OCI-LY3 (cell line): ENCODE data around the gene ADGRL2.

Experiments used
- H2AFZ ChIP-seq: fragments of 200-600, 300-600 bp; shearing (Covaris generic); 2 replicates; pipeline ENCODE4 v1.6.0; 2014; ENCODE audit warnings: antibody characterized with exemption, low read depth, low read length
- H3K27ac ChIP-seq: fragments of 200-600, 300-600 bp; sonication (generic); 2 replicates; pipeline ENCODE4 v1.5.1; 2014; ENCODE audit warnings: mild to moderate bottlenecking, low read length, moderate library complexity, mixed read lengths
- H3K27me3 ChIP-seq: fragments of 200-600, 300-600 bp; sonication (generic); 2 replicates; pipeline ENCODE4 v1.6.1; 2014; ENCODE audit warnings: low read depth, low read length, mixed read lengths
- H3K36me3 ChIP-seq: fragments of 200-600, 300-600 bp; sonication (generic); replicated peaks from 2 replicates; pipeline ENCODE3; 2014; ENCODE audit warnings: low read depth, low read length, mixed read lengths
- H3K4me1 ChIP-seq: fragments of 300-600, 200-600 bp; sonication (generic); 2 replicates; pipeline ENCODE4 v1.6.1; 2014; ENCODE audit warnings: low read length, mixed read lengths
- H3K4me2 ChIP-seq: fragments of 200-600, 300-600 bp; sonication (generic); 2 replicates; pipeline ENCODE4 v1.6.1; 2014; ENCODE audit warnings: low read length, mixed read lengths
- H3K4me3 ChIP-seq: fragments of 300-600, 200-600 bp; sonication (generic); 2 replicates; pipeline ENCODE4 v1.5.1; 2014; ENCODE audit warnings: antibody characterized with exemption, mild to moderate bottlenecking, low read length, moderate library complexity
- H3K79me2 ChIP-seq: fragments of 300-600, 200-600 bp; shearing (Covaris generic); 2 replicates; pipeline ENCODE4 v1.6.1; 2014; ENCODE audit warnings: mild to moderate bottlenecking, low read length, mixed read lengths
- H3K9ac ChIP-seq: fragments of 300-600, 200-600 bp; shearing (Covaris generic); 2 replicates; pipeline ENCODE4 v1.6.0; 2014; ENCODE audit warnings: mild to moderate bottlenecking, low read length, moderate library complexity
- H3K9me3 ChIP-seq: fragments of 200-600, 300-600 bp; shearing (Covaris generic); 2 replicates; pipeline ENCODE4 v1.6.1; 2014; ENCODE audit warnings: low read length, mixed read lengths; ENCODE audit not compliant: insufficient read depth
- H4K20me1 ChIP-seq: fragments of 200-600, 300-600 bp; sonication (generic); 2 replicates; pipeline ENCODE4 v1.6.1; 2016; ENCODE audit warnings: low read length, mixed read lengths; ENCODE audit not compliant: insufficient read depth
- EZH2phosphoT487 ChIP-seq: fragments of 200-600 bp; shearing (Covaris generic); IDR thresholded peaks from 2 replicates; pipeline ENCODE4 v1.6.1; 2018; ENCODE audit warnings: antibody characterized with exemption, mixed run types, low read depth
- TF ChIP-seq, protein P1 (sequence below): fragments of 200-600, 300-600 bp; sonication (generic); IDR thresholded peaks from 2 replicates; pipeline ENCODE4 v1.5.1; 2014; ENCODE audit warnings: antibody characterized with exemption, low read length, low read depth

The ADGRL2 gene

DNA sequence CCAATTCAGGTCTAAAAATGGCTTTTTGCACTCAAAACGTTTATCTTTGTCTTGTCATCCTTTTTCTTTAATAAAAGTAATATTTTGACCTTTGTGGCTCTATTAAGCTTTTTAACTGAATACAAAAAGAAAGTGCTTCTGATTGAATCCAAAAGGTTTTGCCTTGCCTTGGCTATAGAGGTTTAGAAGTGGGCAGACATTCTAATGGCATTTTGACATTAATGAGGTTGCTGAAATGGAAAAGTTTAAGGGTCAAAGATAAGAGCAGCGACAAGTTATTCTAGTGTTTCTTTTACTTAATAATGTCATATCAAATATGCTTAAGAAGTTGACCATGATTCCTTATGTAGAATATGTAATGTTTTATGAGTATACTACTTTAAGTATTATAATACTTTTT is 120.2 kb downstream of the ADGRL2 start:
- TF ChIP-seq, protein P1, sequence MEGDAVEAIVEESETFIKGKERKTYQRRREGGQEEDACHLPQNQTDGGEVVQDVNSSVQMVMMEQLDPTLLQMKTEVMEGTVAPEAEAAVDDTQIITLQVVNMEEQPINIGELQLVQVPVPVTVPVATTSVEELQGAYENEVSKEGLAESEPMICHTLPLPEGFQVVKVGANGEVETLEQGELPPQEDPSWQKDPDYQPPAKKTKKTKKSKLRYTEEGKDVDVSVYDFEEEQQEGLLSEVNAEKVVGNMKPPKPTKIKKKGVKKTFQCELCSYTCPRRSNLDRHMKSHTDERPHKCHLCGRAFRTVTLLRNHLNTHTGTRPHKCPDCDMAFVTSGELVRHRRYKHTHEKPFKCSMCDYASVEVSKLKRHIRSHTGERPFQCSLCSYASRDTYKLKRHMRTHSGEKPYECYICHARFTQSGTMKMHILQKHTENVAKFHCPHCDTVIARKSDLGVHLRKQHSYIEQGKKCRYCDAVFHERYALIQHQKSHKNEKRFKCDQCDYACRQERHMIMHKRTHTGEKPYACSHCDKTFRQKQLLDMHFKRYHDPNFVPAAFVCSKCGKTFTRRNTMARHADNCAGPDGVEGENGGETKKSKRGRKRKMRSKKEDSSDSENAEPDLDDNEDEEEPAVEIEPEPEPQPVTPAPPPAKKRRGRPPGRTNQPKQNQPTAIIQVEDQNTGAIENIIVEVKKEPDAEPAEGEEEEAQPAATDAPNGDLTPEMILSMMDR, result no peak
- no peak for TF ChIP-seq EZH2phosphoT487
- Histone ChIP-seq H2AFZ (no peak overlapping the region), H3K27me3 (0 out of 2 replicates have a peak, but pooled peaks cover 1% of the 10 kb centered on the region), H3K27ac (no peak overlapping the region), H3K4me1 (no peaks in the 10 kb centered on the region), H3K79me2 (no peaks in the 10 kb centered on the region), H3K9me3 (no peaks in the 10 kb centered on the region), H3K36me3 (no peaks in the 10 kb centered on the region), H4K20me1 (no peaks in the 10 kb centered on the region), H3K9ac (no peak overlapping the region), H3K4me3 (no peak overlapping the region), H3K4me2 (no peak overlapping the region)

DNA sequence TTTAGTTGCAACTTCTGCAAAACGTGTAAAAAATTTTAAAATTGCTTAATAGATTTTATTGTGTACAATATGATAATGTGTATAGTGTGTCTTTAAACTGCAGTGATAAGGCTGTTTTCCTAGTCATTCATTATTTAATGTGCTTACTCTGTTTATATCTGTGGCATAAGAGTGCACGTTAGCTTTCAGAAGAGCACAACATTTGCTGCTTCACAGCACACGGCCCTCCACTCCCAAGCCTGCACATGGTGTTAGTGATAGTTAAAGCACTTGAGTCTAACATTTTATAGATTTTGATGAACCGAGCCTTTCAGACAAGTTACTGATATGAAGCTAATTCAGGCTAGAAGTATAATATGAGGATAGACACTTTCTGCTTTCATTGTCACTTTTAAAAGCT is 120.6 kb downstream of the ADGRL2 start:
- no peak overlapping the region for H2AFZ ChIP-seq
- H3K36me3 ChIP-seq, result no peaks in the 10 kb centered on the region
- H3K27ac ChIP-seq, result no peak overlapping the region
- H3K27me3 ChIP-seq, result 0 out of 2 replicates have a peak, but pooled peaks cover 4% of the 10 kb centered on the region
- H3K9ac ChIP-seq, result no peak overlapping the region
- no peaks in the 10 kb centered on the region for H3K79me2 ChIP-seq
- TF ChIP-seq, protein P1, result no peak
- no peak for TF ChIP-seq EZH2phosphoT487
- H3K4me3 ChIP-seq, result no peak overlapping the region
- H4K20me1 ChIP-seq, result no peaks in the 10 kb centered on the region
- H3K4me1 ChIP-seq, result no peaks in the 10 kb centered on the region
- no peak overlapping the region for H3K4me2 ChIP-seq
- H3K9me3 ChIP-seq, result no peaks in the 10 kb centered on the region

DNA sequence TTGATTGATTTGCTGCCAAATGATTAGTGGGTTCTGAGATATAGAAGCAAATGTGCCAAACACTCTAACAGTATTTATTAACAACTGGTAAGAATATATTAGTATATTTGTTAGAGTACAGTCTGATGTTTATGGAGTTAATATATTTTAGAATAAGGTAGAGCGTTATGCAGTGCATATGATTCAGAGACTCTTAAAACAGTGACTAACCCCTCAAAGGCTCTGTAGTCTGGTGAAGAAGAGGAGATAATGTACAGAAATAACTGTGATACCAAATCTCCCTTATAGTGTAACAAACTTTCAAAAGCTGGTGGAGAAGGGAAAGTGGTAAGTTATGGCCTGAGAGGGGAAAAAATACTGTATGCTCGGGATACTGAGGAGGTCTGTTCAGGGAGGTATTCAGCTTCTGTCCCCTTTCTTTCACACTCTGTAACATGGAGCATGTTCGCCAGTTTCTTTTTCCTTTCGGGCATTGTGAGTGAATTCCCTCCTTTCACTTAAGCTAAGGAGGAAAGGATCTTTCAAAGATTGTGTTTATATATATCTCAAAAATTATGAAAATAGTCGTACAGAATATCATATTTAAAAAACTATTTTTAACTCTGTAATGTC is 121.2 kb downstream of the ADGRL2 start:
- 0 out of 2 replicates have a peak, but pooled peaks cover 4% of the 10 kb centered on the region for H3K27me3 ChIP-seq
- TF ChIP-seq, protein P1, result no peak
- no peak for TF ChIP-seq EZH2phosphoT487
- H3K79me2 ChIP-seq, result no peaks in the 10 kb centered on the region
- no peak overlapping the region for H3K27ac ChIP-seq
- H3K4me3 ChIP-seq, result no peak overlapping the region
- H4K20me1 ChIP-seq, result no peaks in the 10 kb centered on the region
- H2AFZ ChIP-seq, result no peak overlapping the region
- no peaks in the 10 kb centered on the region for H3K9me3 ChIP-seq
- H3K9ac ChIP-seq, result no peak overlapping the region
- H3K4me1 ChIP-seq, result no peaks in the 10 kb centered on the region
- no peak overlapping the region for H3K4me2 ChIP-seq
- H3K36me3 ChIP-seq, result no peaks in the 10 kb centered on the region

DNA sequence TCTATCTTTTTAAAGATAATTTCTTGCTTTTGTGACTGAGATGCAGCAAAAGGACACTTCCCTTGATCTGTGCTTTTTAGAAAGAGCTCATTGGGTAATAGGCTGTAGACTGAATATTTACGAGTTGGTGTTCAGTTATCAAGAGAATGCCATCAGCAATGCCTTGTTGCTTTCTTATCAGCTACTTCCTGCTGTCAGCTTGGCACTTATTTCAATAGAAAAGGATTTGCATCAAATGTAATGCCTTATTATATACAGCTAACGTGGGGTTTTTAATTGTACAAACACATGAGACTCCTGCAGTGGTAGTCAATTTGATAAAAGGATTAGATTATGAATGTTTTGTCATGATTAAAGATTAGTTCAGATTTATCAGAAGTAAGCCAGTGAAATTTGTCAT is 122.2 kb downstream of the ADGRL2 start:
- Histone ChIP-seq H3K79me2 (no peaks in the 10 kb centered on the region), H2AFZ (no peak overlapping the region), H3K9ac (no peak overlapping the region), H3K27ac (no peak overlapping the region), H3K4me2 (no peak overlapping the region), H3K4me1 (no peaks in the 10 kb centered on the region), H3K27me3 (0 out of 2 replicates have a peak, but pooled peaks cover 4% of the 10 kb centered on the region), H3K9me3 (no peaks in the 10 kb centered on the region), H3K4me3 (no peak overlapping the region), H4K20me1 (no peaks in the 10 kb centered on the region), H3K36me3 (no peaks in the 10 kb centered on the region)
- TF ChIP-seq, protein P1, result no peak
- TF ChIP-seq EZH2phosphoT487, result no peak
